Peyer's patch (tissue), 4 donors: ENCODE results near the gene TMEM51. TPM values are rescaled to one million over a fixed set of nuclear protein-coding genes. Genes with fewer than 3 reads are reported as not detected.

Experiments
- DNase-seq, 3 donors: peaks; one replicate each; pipeline ENCODE4 v3.0.0-alpha.2; 2017 to 2019
- H3K27ac ChIP-seq, 4 donors: fragments of 200-600 bp; sonication (generic); one replicate each; pipeline ENCODE4 v1.5.1; 2016 to 2019
- H3K27me3 ChIP-seq, 2 donors: fragments of 200-600 bp; sonication (generic); one replicate each; pipeline ENCODE4 v1.5.1; 2019
- H3K36me3 ChIP-seq, 3 donors: fragments of 200-600 bp; sonication (generic); one replicate each; pipeline ENCODE4 v1.5.1; 2016 to 2019
- H3K4me1 ChIP-seq, 4 donors: fragments of 200-600 bp; sonication (generic); one replicate each; pipeline ENCODE4 v1.5.1; 2016 to 2019
- H3K4me3 ChIP-seq, 4 donors: fragments of 200-600 bp; sonication (generic); 1 replicate in 3 of 4; 2 replicates in 1 of 4; pipeline ENCODE4 v1.5.1; 2016 to 2019; ENCODE audit warnings: mild to moderate bottlenecking in 1 of 4
- H3K9me3 ChIP-seq, 4 donors: fragments of 200-600 bp; sonication (generic); one replicate each; pipeline ENCODE4 v1.5.1; 2016 to 2019; ENCODE audit warnings: mild to moderate bottlenecking in 1 of 4
- CTCF ChIP-seq, 6 experiments: fragments of 450-650 bp in 4 of 6; fragments of 200-600 bp in 2 of 6; sonication (generic) in 1 of 6; IDR thresholded peaks; one replicate each; pipeline ENCODE4 v1.5.1; 2017 to 2019; ENCODE audit warnings: antibody characterized with exemption in 6 of 6, mild to moderate bottlenecking in 3 of 6, moderate library complexity in 1 of 6
- POLR2A ChIP-seq, 2 donors: fragments of 450-650 bp; IDR thresholded peaks; one replicate each; pipeline ENCODE4 v1.5.1; 2017; ENCODE audit warnings: antibody characterized with exemption in 2 of 2, mild to moderate bottlenecking in 2 of 2, moderate library complexity in 2 of 2
- total RNA-seq, 4 donors: library from RNA; depleted of rRNA; stranded (reverse); fragments of >200 nt; gene quantifications; one replicate each; pipeline ENCODE4 v1.1.0, GENCODE V29; 2016

TMEM51 gene
- total RNA-seq, 4 donors from 2014 or later, result 3.3 to 31.0 (median 20.6) TPM

GRCh38 chr1:15151871-15152270, 1.7 kb upstream of the TMEM51 start:
- H3K27me3 ChIP-seq, result no peaks in the 10 kb centered on the region
- TF ChIP-seq CTCF (IDR thresholded peaks at IDR 0.05) (no peak), POLR2A (IDR thresholded peaks at IDR 0.05) (no peak)
- peak overlapping the region in 2 of 4 donors; percentile 96 for H3K27ac ChIP-seq
- H3K9me3 ChIP-seq, result no peaks in the 10 kb centered on the region
- no peaks in the 10 kb centered on the region for H3K36me3 ChIP-seq
- peaks cover 0 to 38% (median 3%) of the 10 kb centered on the region in 4 donors for H3K4me1 ChIP-seq
- peak overlapping the region in 2 of 4 donors; percentile 91 for H3K4me3 ChIP-seq
- no peak for DNase-seq

- H3K36me3 ChIP-seq, result no peaks in the 10 kb centered on the region
- no peaks in the 10 kb centered on the region for H3K9me3 ChIP-seq
- H3K27me3 ChIP-seq, result no peaks in the 10 kb centered on the region
- H3K4me3 ChIP-seq, result peak overlapping the region; percentile 42 to 91 (median 71)
- H3K4me1 ChIP-seq, result peaks cover 0 to 42% (median 3%) of the 10 kb centered on the region in 4 donors
- TF ChIP-seq POLR2A (IDR thresholded peaks at IDR 0.05) (peak; percentile 24 to 69), CTCF (IDR thresholded peaks at IDR 0.05) (peak in 5 of 6 experiments; percentile 7 to 82 (median 76))
- H3K27ac ChIP-seq, result peak overlapping the region; percentile 55 to 96 (median 93)
- peak; percentile 26 to 92 (median 89) for DNase-seq
Measured at GRCh38 chr1:15152318-15153183, 996 bp upstream of the TMEM51 start.

- Histone ChIP-seq H3K36me3 (no peaks in the 10 kb centered on the region), H3K9me3 (no peaks in the 10 kb centered on the region), H3K27me3 (no peaks in the 10 kb centered on the region), H3K4me1 (peaks cover 0 to 54% (median 3%) of the 10 kb centered on the region in 4 donors), H3K27ac (peak overlapping the region; percentile 55 to 96 (median 93)), H3K4me3 (peak overlapping the region; percentile 42 to 91 (median 71))
- TF ChIP-seq POLR2A (IDR thresholded peaks at IDR 0.05) (peak in 1 of 2 donors; percentile 29), CTCF (IDR thresholded peaks at IDR 0.05) (peak in 4 of 6 experiments; percentile 43 to 77 (median 68))
- peak in 2 of 3 donors; percentile 71 to 86 for DNase-seq
Measured at GRCh38 chr1:15153842-15154479, 414 bp downstream of the TMEM51 start.

- H3K4me1 ChIP-seq, result peaks cover 0 to 54% (median 3%) of the 10 kb centered on the region in 4 donors
- peak overlapping the region; percentile 42 to 91 (median 71) for H3K4me3 ChIP-seq
- peak overlapping the region; percentile 55 to 96 (median 93) for H3K27ac ChIP-seq
- no peaks in the 10 kb centered on the region for H3K27me3 ChIP-seq
- peak in 1 of 2 donors; percentile 22 for TF ChIP-seq POLR2A (IDR thresholded peaks at IDR 0.05)
- TF ChIP-seq CTCF (IDR thresholded peaks at IDR 0.05), result no peak
- H3K36me3 ChIP-seq, result no peaks in the 10 kb centered on the region
- DNase-seq, result peak in 2 of 3 donors; percentile 59 to 70
- H3K9me3 ChIP-seq, result no peaks in the 10 kb centered on the region
Measured at GRCh38 chr1:15154480-15155036, 1.0 kb downstream of the TMEM51 start.

GRCh38 chr1:15155191-15155590, 1.6 kb downstream of the TMEM51 start:
- peak overlapping the region in 2 of 4 donors; percentile 91 for H3K4me3 ChIP-seq
- TF ChIP-seq CTCF (IDR thresholded peaks at IDR 0.05), result no peak
- no peak for TF ChIP-seq POLR2A (IDR thresholded peaks at IDR 0.05)
- no peaks in the 10 kb centered on the region for H3K27me3 ChIP-seq
- no peaks in the 10 kb centered on the region for H3K36me3 ChIP-seq
- peaks cover 0 to 59% (median 3%) of the 10 kb centered on the region in 4 donors for H3K4me1 ChIP-seq
- no peak for DNase-seq
- H3K9me3 ChIP-seq, result no peaks in the 10 kb centered on the region
- peak overlapping the region; percentile 55 to 96 (median 93) for H3K27ac ChIP-seq
